Testis (tissue), 2 donors: ENCODE results near the gene CEP68.

Experiments
- POLR2A ChIP-seq: fragments of 450-650 bp; IDR thresholded peaks from one replicate; pipeline ENCODE4 v1.6.1; 2017; ENCODE audit warnings: antibody characterized with exemption, mild to moderate bottlenecking, moderate library complexity
- TF ChIP-seq, protein P1 (sequence below), 3 experiments: fragments of 450-650 bp in 2 of 3; fragments of 200-600 bp in 1 of 3; sonication (generic) in 1 of 3; IDR thresholded peaks; one replicate each; pipeline ENCODE4 v1.5.1; 2016 to 2019; ENCODE audit warnings: antibody characterized with exemption in 3 of 3, mild to moderate bottlenecking in 2 of 3, moderate library complexity in 1 of 3

GRCh38 chr2:65107530-65107929, 51.3 kb downstream of the CEP68 start:
- TF ChIP-seq, protein P1, sequence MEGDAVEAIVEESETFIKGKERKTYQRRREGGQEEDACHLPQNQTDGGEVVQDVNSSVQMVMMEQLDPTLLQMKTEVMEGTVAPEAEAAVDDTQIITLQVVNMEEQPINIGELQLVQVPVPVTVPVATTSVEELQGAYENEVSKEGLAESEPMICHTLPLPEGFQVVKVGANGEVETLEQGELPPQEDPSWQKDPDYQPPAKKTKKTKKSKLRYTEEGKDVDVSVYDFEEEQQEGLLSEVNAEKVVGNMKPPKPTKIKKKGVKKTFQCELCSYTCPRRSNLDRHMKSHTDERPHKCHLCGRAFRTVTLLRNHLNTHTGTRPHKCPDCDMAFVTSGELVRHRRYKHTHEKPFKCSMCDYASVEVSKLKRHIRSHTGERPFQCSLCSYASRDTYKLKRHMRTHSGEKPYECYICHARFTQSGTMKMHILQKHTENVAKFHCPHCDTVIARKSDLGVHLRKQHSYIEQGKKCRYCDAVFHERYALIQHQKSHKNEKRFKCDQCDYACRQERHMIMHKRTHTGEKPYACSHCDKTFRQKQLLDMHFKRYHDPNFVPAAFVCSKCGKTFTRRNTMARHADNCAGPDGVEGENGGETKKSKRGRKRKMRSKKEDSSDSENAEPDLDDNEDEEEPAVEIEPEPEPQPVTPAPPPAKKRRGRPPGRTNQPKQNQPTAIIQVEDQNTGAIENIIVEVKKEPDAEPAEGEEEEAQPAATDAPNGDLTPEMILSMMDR (IDR thresholded peaks at IDR 0.05), result no peak
- TF ChIP-seq POLR2A, result no peak
